Hematopoietic multipotent progenitor cell treated with erythropoietin and hydrocortisone succinate and interleukin-3 and kit ligand, for 4 days (in vitro differentiated cells): ENCODE results near the gene CDC20.

ENCODE experiments used
- DNase-seq: peaks from one replicate; pipeline ENCODE4 v3.0.0-alpha.2; 2015

CDC20 gene

GRCh38 chr1:43358746-43359693, at the start of gene CDC20:
Gene CDC20, plus strand, starts transcription at chr1:43358981. Its CDS starts 235 bp downstream, at chr1:43359216.
- peak; percentile 100 for DNase-seq

- no peak for DNase-seq
Observed at GRCh38 chr1:43309405-43310025, 49.3 kb upstream of the CDC20 start.

- DNase-seq: no peak
Observed at GRCh38 chr1:43311521-43311920, 47.3 kb upstream of the CDC20 start.

- no peak for DNase-seq
Observed at GRCh38 chr1:43312212-43312623, 46.6 kb upstream of the CDC20 start.

GRCh38 chr1:43312663-43313515, 45.9 kb upstream of the CDC20 start:
- no peak for DNase-seq

- no peak for DNase-seq
Observed at GRCh38 chr1:43313771-43314170, 45.0 kb upstream of the CDC20 start.

GRCh38 chr1:43314233-43314632, 44.5 kb upstream of the CDC20 start:
- no peak for DNase-seq

- DNase-seq: no peak
Observed at GRCh38 chr1:43315481-43315880, 43.3 kb upstream of the CDC20 start.

- no peak for DNase-seq
Observed at GRCh38 chr1:43315963-43316737, 42.6 kb upstream of the CDC20 start.

- no peak for DNase-seq
Observed at GRCh38 chr1:43316738-43317520, 41.9 kb upstream of the CDC20 start.

GRCh38 chr1:43317817-43318471, 40.8 kb upstream of the CDC20 start:
- DNase-seq: no peak

- no peak for DNase-seq
Observed at GRCh38 chr1:43318831-43319230, 40.0 kb upstream of the CDC20 start.

- DNase-seq: no peak
Observed at GRCh38 chr1:43319288-43319687, 39.5 kb upstream of the CDC20 start.

- no peak for DNase-seq
Observed at GRCh38 chr1:43319766-43320165, 39.0 kb upstream of the CDC20 start.

GRCh38 chr1:43321331-43321891, 37.4 kb upstream of the CDC20 start:
- no peak for DNase-seq

- no peak for DNase-seq
Observed at GRCh38 chr1:43322506-43322905, 36.3 kb upstream of the CDC20 start.

GRCh38 chr1:43324810-43325209, 34.0 kb upstream of the CDC20 start:
- DNase-seq: no peak

- no peak for DNase-seq
Observed at GRCh38 chr1:43325381-43325780, 33.4 kb upstream of the CDC20 start.

GRCh38 chr1:43327549-43328292, 31.1 kb upstream of the CDC20 start:
- DNase-seq: no peak
